IMR-90 (cell line): ENCODE measurements around the gene CEACAM21. TPM values are rescaled to one million over a fixed set of nuclear protein-coding genes. Genes with fewer than 3 reads are reported as not detected.

Experiments
- ATAC-seq: fragments of 200-7000 bp; cut with Tn5 transposase; 2 replicates; pipeline ENCODE4 v1.9.1; 2020; ENCODE audit warnings: low read depth, mild to moderate bottlenecking, moderate library complexity
- BruUV-seq: library from RNA; stranded (reverse); fragments of 400-500 nt; replicated peaks from 2 replicates; lab custom pipeline; 2021; lab: Mats Ljungman, UMichigan
- CTCF ChIA-PET: fragments of 300-600 bp; formaldehyde crosslinking; extraction: SDS; loops from one replicate; lab custom pipeline; 2021; ENCODE audit warnings: antibody characterized with exemption; lab: Yijun Ruan, JAX
- POLR2A ChIA-PET: fragments of 300-600 bp; sonication (Branson Sonifier 250); formaldehyde crosslinking; loops from one replicate; lab custom pipeline; 2022; ENCODE audit warnings: antibody characterized with exemption; ENCODE audit not compliant: unreplicated experiment; lab: Charles Lee
- DNase-seq: peaks from one replicate; pipeline ENCODE4 v3.0.0; 2013
- H2AFZ ChIP-seq: replicated peaks from 2 replicates; pipeline ENCODE3; 2013; ENCODE audit warnings: low read length, mild to moderate bottlenecking; ENCODE audit not compliant: poor library complexity
- H2AK5ac ChIP-seq: 2 replicates; pipeline ENCODE4 v1.6.1; 2013; ENCODE audit warnings: low read depth, low read length, inconsistent platforms
- H2AK9ac ChIP-seq: replicated peaks from 2 replicates; pipeline ENCODE3; 2013; ENCODE audit warnings: mild to moderate bottlenecking, low read depth, low read length, moderate library complexity; ENCODE audit not compliant: poor library complexity
- H2BK120ac ChIP-seq: 2 replicates; pipeline ENCODE4 v1.6.1; 2013; ENCODE audit warnings: low read depth, low read length, inconsistent platforms
- H2BK15ac ChIP-seq: 3 replicates; pipeline ENCODE4 v1.6.1; 2013; ENCODE audit warnings: low read depth, low read length, inconsistent platforms
- H2BK20ac ChIP-seq: 2 replicates; pipeline ENCODE4 v1.6.1; 2013; ENCODE audit warnings: low read depth, mild to moderate bottlenecking, inconsistent platforms, low read length, moderate library complexity
- H2BK5ac ChIP-seq: 2 replicates; pipeline ENCODE4 v1.6.1; 2013; ENCODE audit warnings: mild to moderate bottlenecking, low read depth, low read length, inconsistent platforms; ENCODE audit not compliant: poor library complexity, severe bottlenecking
- H3K14ac ChIP-seq: replicated peaks from 2 replicates; pipeline ENCODE4 v1.6.1; 2013; ENCODE audit warnings: low read depth, low read length, inconsistent platforms
- H3K18ac ChIP-seq: 2 replicates; pipeline ENCODE4 v1.6.1; 2013; ENCODE audit warnings: low read depth, low read length, control low read depth
- H3K23ac ChIP-seq: 2 replicates; pipeline ENCODE4 v1.6.1; 2013; ENCODE audit warnings: low read depth, low read length, inconsistent platforms
- H3K27ac ChIP-seq: 2 replicates; pipeline ENCODE4 v1.5.1; 2013; ENCODE audit warnings: mild to moderate bottlenecking, control low read depth, low read length; ENCODE audit not compliant: insufficient read depth
- H3K27me3 ChIP-seq: 2 replicates; pipeline ENCODE4 v1.6.1; 2013; ENCODE audit warnings: low read length; ENCODE audit not compliant: control insufficient read depth, insufficient read depth
- H3K36me3 ChIP-seq: 2 replicates; pipeline ENCODE4 v1.6.1; 2013; ENCODE audit warnings: low read length, mixed read lengths; ENCODE audit not compliant: control insufficient read depth, insufficient read depth
- H3K4ac ChIP-seq: 2 replicates; pipeline ENCODE4 v1.6.1; 2013; ENCODE audit warnings: low read depth, low read length, inconsistent platforms
- H3K4me1 ChIP-seq: 2 replicates; pipeline ENCODE4 v1.6.1; 2013; ENCODE audit warnings: low read length, mixed read lengths; ENCODE audit not compliant: control insufficient read depth, insufficient read depth
- H3K4me2 ChIP-seq: 2 replicates; pipeline ENCODE4 v1.6.1; 2013; ENCODE audit warnings: low read depth, mild to moderate bottlenecking, control low read depth, low read length, moderate library complexity
- H3K4me3 ChIP-seq: 2 replicates; pipeline ENCODE4 v1.5.1; 2013; ENCODE audit warnings: low read depth, mild to moderate bottlenecking, control low read depth, low read length, moderate library complexity; ENCODE audit not compliant: insufficient read depth
- H3K56ac ChIP-seq: 2 replicates; pipeline ENCODE4 v1.6.1; 2013; ENCODE audit warnings: low read length, inconsistent platforms; ENCODE audit not compliant: insufficient read depth; ENCODE audit errors: extremely low read depth
- H3K79me1 ChIP-seq, 2 experiments: 2 replicates each; pipeline ENCODE4 v1.6.1; 2013; ENCODE audit warnings: low read length in 2 of 2, inconsistent platforms in 1 of 2, low read depth in 1 of 2
- H3K9ac ChIP-seq: 2 replicates; pipeline ENCODE4 v1.6.1; 2013; ENCODE audit warnings: low read depth, low read length, control low read depth
- H3K9me1 ChIP-seq: 2 replicates; pipeline ENCODE4 v1.6.1; 2013; ENCODE audit warnings: low read length, inconsistent platforms; ENCODE audit not compliant: insufficient read depth
- H3K9me3 ChIP-seq: 2 replicates; pipeline ENCODE4 v1.6.1; 2013; ENCODE audit warnings: low read length; ENCODE audit not compliant: control insufficient read depth, insufficient read depth
- H4K20me1 ChIP-seq: 2 replicates; pipeline ENCODE4 v1.6.1; 2013; ENCODE audit warnings: low read length, inconsistent platforms; ENCODE audit not compliant: insufficient read depth
- H4K5ac ChIP-seq: 2 replicates; pipeline ENCODE4 v1.6.1; 2013; ENCODE audit warnings: mild to moderate bottlenecking, low read depth, low read length, control low read depth
- H4K8ac ChIP-seq, 2 experiments: 2 replicates each; pipeline ENCODE4 v1.6.1; 2013; ENCODE audit warnings: low read depth in 2 of 2, low read length in 2 of 2, control low read depth in 1 of 2, inconsistent platforms in 1 of 2
- H4K91ac ChIP-seq: 2 replicates; pipeline ENCODE4 v1.6.1; 2013; ENCODE audit warnings: low read depth, low read length, inconsistent platforms; ENCODE audit not compliant: insufficient read depth
- MXI1 ChIP-seq: IDR thresholded peaks from 2 replicates; pipeline ENCODE4 v1.6.1; 2012; ENCODE audit warnings: low read depth, mild to moderate bottlenecking, low read length, moderate library complexity, borderline replicate concordance
- WGBS, 2 experiments: methylation state at CpG; one replicate each; pipeline versions ENCODE4 v1.1.5 to v1.1.7; 2013; ENCODE audit warnings: missing lambda C conversion rate in 2 of 2; ENCODE audit not compliant: insufficient read length in 1 of 2; ENCODE audit errors: extremely low coverage in 2 of 2; 5-methylcytosine and 5-hydroxymethylcytosine counted together
- dilution Hi-C: fragments of 300-500 bp; cut with HindIII; formaldehyde crosslinking; loops from one replicate; pipeline ENCODE4 v1.14.3; 2018; ENCODE audit warnings: low sequenced_read_pairs; ENCODE audit not compliant: unreplicated experiment
- in situ Hi-C: fragments of 300-500 bp; cut with MboI; formaldehyde crosslinking; loops from 3 replicates; pipeline ENCODE4 v1.14.3; 2019; ENCODE audit warnings: low sequenced_read_pairs, inconsistent platforms, mixed read lengths
- intact Hi-C: fragments of 100-400 bp; cut with micrococcal nuclease; formaldehyde crosslinking; loops from 2 replicates; pipeline ENCODE4 v1.10.0; 2022
- polyA plus RNA-seq, 3 experiments: library from polyadenylated mRNA; depleted of rRNA; stranded (reverse); fragments of >200 nt; gene quantifications; 2 replicates each; pipeline ENCODE4 v1.2.3, GENCODE V29; 2012; ENCODE audit warnings: low replicate concordance in 1 of 3
- total RNA-seq: library from RNA; depleted of rRNA; stranded (reverse); fragments of >200 nt; gene quantifications from 2 replicates; pipeline ENCODE4 v1.2.3, GENCODE V29; 2012

CEACAM21 gene
- total and polyA plus RNA-seq, 2 of the 4 experiments (the other 2 are of a cell fraction) = not detected

DNA sequence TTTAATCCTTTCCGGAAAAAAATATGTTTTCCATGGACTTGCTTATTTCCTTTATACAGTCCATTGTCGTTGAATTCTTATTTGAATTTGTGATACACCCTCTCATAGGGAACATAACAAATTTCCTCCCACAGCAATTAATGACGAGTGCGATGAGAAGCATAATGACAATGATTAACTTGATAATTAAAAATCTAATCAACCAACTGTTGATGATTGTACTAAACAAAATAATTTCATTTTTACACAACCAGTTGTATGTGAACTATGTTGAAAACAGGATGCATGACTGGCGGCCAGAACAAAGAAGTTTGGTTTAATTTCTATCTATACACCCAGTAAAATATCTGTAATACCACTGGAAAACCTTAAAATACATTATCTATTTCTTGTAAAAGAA is 26.1 kb upstream of the CEACAM21 start:
- H4K91ac ChIP-seq = no peak overlapping the region
- no peak overlapping the region for H3K23ac ChIP-seq
- H2BK20ac ChIP-seq = no peak overlapping the region
- no peak overlapping the region for H3K4me2 ChIP-seq
- peaks cover 18% of the 10 kb centered on the region for H3K27me3 ChIP-seq
- H2BK120ac ChIP-seq = no peak overlapping the region
- no peaks in the 10 kb centered on the region for H4K20me1 ChIP-seq
- H3K79me1 ChIP-seq = no peaks in the 10 kb centered on the region
- DNase-seq (no peak), ATAC-seq (no peak)
- no peak for TF ChIP-seq MXI1
- WGBS, 2 experiments = no CpG with 5 or more reads among the region's 5 CpGs
- H3K9me1 ChIP-seq = no peaks in the 10 kb centered on the region
- H2AK9ac ChIP-seq = no peak overlapping the region
- H3K4me1 ChIP-seq = no peaks in the 10 kb centered on the region
- no peak overlapping the region for H2BK5ac ChIP-seq
- no peak overlapping the region for H4K8ac ChIP-seq
- no peak overlapping the region for H2BK15ac ChIP-seq
- in situ Hi-C loops = no loop called here
- no peak overlapping the region for H2AK5ac ChIP-seq
- BruUV-seq = no TSS peak
- H3K4ac ChIP-seq = no peak overlapping the region
- dilution Hi-C loops = no loop called here
- H4K5ac ChIP-seq = no peak overlapping the region
- H3K56ac ChIP-seq = no peak overlapping the region
- H3K18ac ChIP-seq = no peak overlapping the region
- no peak overlapping the region for H2AFZ ChIP-seq
- intact Hi-C loops = no loop called here
- H3K36me3 ChIP-seq = no peaks in the 10 kb centered on the region
- no peak overlapping the region for H3K14ac ChIP-seq
- H3K4me3 ChIP-seq = no peak overlapping the region
- no peak overlapping the region for H3K27ac ChIP-seq
- no peaks in the 10 kb centered on the region for H3K9me3 ChIP-seq
- ChIA-PET CTCF (no interaction called here), POLR2A (no interaction called here)
- H3K9ac ChIP-seq = no peak overlapping the region
